Fibroblast of peridontal ligament (primary cell): Measurements from ENCODE around the gene MPG.

Source experiments
- DNase-seq: peaks from one replicate; pipeline ENCODE4 v3.0.0-alpha.2; 2010; ENCODE audit errors: extremely low read depth

Gene MPG

GRCh38 chr16:83781-84615, 6.0 kb downstream of the MPG start:
- no peak for DNase-seq

- peak; percentile 88 for DNase-seq
Observed at GRCh38 chr16:84718-85406, 6.8 kb downstream of the MPG start.

- no peak for DNase-seq
Observed at GRCh38 chr16:85407-85782, 7.4 kb downstream of the MPG start.

- DNase-seq = no peak
Observed at GRCh38 chr16:85865-86264, 7.8 kb downstream of the MPG start.

GRCh38 chr16:86483-86952, 8.5 kb downstream of the MPG start:
- DNase-seq = no peak

GRCh38 chr16:88613-89012, 10.6 kb downstream of the MPG start:
- no peak for DNase-seq

- DNase-seq = no peak
Observed at GRCh38 chr16:89391-90302, 11.6 kb downstream of the MPG start.

GRCh38 chr16:91484-91883, 13.5 kb downstream of the MPG start:
- DNase-seq = peak; percentile 76

- DNase-seq = no peak
Observed at GRCh38 chr16:92431-93339, 14.7 kb downstream of the MPG start.

- no peak for DNase-seq
Observed at GRCh38 chr16:94918-95265, 16.9 kb downstream of the MPG start.

GRCh38 chr16:96935-97381, 18.9 kb downstream of the MPG start:
- peak; percentile 81 for DNase-seq

GRCh38 chr16:97822-98221, 19.8 kb downstream of the MPG start:
- no peak for DNase-seq

- no peak for DNase-seq
Observed at GRCh38 chr16:100989-101388, 23.0 kb downstream of the MPG start.

- DNase-seq = no peak
Observed at GRCh38 chr16:101586-101985, 23.6 kb downstream of the MPG start.

- DNase-seq = peak; percentile 61
Observed at GRCh38 chr16:102060-102855, 24.2 kb downstream of the MPG start.

- no peak for DNase-seq
Observed at GRCh38 chr16:104355-104754, 26.3 kb downstream of the MPG start.

GRCh38 chr16:104928-105327, 26.9 kb downstream of the MPG start:
- no peak for DNase-seq

- no peak for DNase-seq
Observed at GRCh38 chr16:105521-105920, 27.5 kb downstream of the MPG start.

- peak; percentile 88 for DNase-seq
Observed at GRCh38 chr16:106623-107324, 28.7 kb downstream of the MPG start.
